GM21381 (cell line): ENCODE data around the gene C10orf105.

ENCODE experiments used
- ATAC-seq: cut with Tn5 transposase; IDR thresholded peaks from one replicate; pipeline ENCODE4 v1.9.1; 2021; ENCODE audit warnings: mild to moderate bottlenecking, moderate library complexity; ENCODE audit not compliant: unreplicated experiment

Gene C10orf105

GRCh38 chr10:71737834-71738197 lies 18.2 kb upstream of the C10orf105 start:
- ATAC-seq: no peak

- ATAC-seq: no peak
Observed at GRCh38 chr10:71737001-71737833, 17.6 kb upstream of the C10orf105 start.

DNA sequence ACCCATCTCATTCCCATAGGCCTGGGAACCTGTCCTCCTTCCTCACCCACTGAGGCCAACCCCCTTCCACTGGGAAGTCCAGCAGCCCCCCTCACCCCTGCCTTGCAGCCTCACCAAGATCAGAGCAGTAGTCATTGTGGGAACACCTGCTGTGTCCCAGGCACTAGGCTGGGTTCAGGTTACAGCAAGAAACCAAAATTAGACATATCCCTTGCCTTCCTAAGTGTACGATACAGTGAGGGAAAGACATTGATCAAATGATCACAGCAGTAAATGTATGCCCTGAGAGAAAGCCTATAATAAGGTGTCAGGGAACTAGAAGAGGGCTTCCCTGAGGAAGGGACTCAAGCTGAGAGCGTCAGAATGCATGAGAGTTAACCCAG lies 17.0 kb upstream of the C10orf105 start:
- ATAC-seq: no peak

- no peak for ATAC-seq
Observed at GRCh38 chr10:71735709-71736569, 16.4 kb upstream of the C10orf105 start.

- no peak for ATAC-seq
Observed at GRCh38 chr10:71734797-71735196, 15.2 kb upstream of the C10orf105 start.

GRCh38 chr10:71731791-71732190 lies 12.2 kb upstream of the C10orf105 start:
- no peak for ATAC-seq

GRCh38 chr10:71729161-71729636 lies 9.6 kb upstream of the C10orf105 start:
- ATAC-seq: no peak

DNA sequence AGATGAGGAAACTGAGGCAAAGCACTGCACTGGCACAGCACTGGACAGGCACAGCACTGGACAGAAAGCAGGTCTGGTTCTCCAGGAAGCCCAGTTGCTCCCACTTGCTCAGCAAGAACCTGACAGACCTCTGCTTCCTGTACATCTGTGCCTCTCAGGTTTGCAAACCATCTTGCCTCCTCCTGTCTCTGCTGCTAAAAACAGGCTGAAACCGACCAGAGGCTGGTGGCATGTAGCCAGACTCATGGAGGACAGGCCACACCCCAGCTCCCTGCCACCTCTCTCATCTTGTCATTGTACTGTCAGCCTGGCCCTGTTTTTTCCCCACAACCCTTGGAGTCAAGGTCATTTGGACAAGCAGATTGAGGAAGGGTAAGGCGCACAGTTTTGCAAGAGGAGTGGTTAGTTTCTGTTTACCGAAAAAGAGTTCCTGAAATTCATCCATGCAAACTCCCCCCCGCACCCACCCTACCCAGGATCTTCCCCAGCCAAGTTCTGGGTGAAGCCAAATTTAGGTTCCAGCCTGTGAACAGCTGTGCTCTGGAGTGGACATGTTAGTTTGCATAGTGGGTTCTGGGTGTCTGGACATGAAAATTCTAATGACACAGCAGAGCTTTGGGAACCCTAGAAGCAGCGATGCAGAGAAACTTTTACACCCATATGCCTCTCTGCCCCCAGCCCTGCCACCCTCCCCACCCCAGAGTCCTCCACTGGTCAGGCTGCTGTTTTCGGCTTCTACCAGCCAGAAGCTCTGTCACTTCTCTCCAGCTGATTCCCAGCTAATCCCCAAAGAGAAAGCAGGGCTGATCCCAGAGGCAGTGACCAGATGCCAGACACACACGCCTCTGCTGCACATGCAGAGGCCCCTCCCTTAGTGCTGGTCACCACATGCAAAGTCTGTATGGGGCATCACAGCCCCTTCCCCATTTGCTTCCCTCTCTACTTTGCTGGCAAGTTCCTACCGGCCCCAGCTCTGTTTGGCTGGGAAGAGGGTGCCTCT lies 8.5 kb upstream of the C10orf105 start:
- peak; percentile 44 for ATAC-seq

DNA sequence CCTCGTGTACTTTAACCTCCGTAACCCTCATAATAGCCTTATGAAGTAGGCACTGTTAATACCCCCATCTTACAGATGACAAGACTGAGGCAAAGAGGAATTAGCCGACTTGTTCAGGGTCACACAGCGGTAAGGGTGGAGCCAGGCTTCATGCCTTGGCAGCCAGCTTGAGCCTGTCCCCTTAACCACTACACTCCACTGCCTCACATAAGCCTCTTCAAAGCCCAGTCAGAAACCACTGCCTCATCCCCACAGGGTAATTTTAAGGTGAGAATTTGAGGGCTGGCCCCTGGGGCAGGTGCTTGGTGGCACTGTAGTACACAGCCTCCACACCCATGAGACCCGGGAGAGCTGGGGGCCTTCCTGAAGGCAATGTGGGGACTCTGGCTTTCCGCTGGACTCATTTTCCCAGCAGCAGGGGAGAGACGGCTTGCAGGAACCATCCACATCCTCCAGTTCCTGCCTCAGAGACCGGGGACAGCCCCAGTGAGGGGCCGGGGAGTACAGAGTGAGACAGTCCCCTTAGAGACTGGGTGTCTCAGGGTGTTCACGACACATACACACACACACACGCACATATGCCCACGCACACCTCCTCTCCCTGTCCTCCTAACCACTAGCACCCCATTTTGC lies 7.6 kb upstream of the C10orf105 start:
- ATAC-seq: peak; percentile 54

GRCh38 chr10:71726580-71727104 lies 7.1 kb upstream of the C10orf105 start:
- peak; percentile 9 for ATAC-seq

- no peak for ATAC-seq
Observed at GRCh38 chr10:71725998-71726579, 6.5 kb upstream of the C10orf105 start.

GRCh38 chr10:71725249-71725648 lies 5.7 kb upstream of the C10orf105 start:
- ATAC-seq: no peak

GRCh38 chr10:71724539-71724938 lies 5.0 kb upstream of the C10orf105 start:
- ATAC-seq: no peak

DNA sequence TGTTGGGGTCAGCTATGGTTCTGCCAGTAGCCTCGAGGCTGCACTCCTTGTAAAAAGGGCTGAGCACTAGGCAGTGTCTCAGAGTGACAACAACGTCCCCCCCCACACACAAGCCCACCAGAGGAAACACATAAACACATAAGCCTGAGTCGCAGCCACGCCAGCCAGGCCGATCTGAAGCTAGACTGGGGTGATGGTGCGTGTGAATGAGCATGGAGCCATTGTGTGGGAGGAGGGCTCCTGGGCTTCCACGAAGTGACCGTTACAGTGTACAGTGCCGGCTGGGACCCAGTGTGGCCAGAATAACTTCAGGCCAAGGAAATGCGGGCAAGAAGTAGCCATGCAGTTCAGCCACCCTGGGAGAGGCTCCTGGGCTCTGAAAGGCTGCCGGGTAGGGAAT lies 3.7 kb upstream of the C10orf105 start:
- ATAC-seq: no peak

GRCh38 chr10:71722849-71723248 lies 3.3 kb upstream of the C10orf105 start:
- ATAC-seq: no peak

DNA sequence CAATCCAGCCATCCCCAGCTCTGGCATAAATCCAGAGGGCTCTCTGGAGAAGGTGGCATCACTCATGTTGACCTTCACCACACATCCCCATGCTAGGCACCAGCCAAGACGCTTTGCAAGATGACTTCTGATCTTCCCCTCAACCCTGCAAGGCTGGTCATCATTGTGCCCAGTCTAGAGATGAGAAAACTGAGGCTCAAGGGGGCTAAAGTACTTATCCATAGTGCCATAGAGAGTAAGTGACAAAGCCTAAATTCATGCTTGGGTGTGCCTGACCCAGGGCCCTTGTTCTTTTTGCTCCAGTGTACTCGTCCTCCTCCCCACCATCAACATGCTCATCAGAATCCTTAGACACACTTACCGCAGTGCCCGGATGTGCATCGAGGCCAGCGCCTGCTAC lies 1.7 kb upstream of the C10orf105 start:
- ATAC-seq: no peak

GRCh38 chr10:71720288-71720687 lies 710 bp upstream of the C10orf105 start:
- ATAC-seq: no peak

DNA sequence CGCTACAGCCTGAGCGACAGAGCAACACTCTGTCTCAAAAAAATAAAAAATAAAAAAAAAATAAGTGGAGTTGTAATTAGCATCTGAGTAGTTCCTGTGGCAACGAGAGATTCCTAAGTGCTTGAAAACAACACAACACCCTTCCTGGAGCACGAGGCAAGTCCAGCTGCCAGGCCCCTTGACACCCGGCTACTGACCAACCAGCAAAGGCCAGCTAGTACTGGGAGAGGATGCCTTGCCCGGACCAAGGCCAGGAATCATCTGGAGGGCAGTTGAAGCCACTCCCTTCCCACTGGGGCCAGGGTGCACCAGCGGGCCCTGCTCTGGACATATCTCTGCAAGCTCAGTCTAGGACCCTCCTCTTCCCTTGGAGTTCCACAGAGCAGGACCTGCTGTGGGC lies 536 bp downstream of the C10orf105 start:
- no peak for ATAC-seq

- no peak for ATAC-seq
Observed at GRCh38 chr10:71718165-71718698, 1.3 kb downstream of the C10orf105 start.
